Measurements from ENCODE around the gene MSL2.
"Not testable (repeated sequence)": the region's sequence is repeated elsewhere in the genome, so short reads cannot be mapped to it uniquely, and the experiment has no call there.

The MSL2 gene

DNA sequence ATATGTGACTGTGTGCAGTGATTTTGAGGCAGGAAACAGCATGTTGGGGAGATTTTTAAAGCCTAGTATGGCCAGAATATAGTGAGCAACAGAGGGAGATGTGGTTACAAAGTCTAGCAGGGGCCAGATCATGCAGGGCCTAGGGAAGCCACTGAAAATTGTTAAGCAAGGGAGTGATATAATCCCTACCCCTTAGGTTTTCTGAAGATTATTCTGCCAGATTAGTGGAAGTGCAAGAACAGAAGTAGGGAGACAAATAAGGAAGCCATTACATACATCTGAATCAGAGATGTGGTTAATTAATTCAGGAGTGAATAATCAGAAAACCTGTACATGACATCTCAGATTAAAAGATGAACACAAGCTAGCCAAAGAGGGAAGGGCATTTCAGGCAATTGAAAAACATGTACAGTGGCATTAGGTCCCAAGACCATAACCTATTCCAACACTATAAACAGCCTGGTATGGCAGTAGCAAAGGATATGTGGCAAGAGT lies 54.8 kb downstream of the MSL2 start:
- peak; percentile 38 for DNase-seq

- DNase-seq = no peak
Observed at GRCh38 chr3:136136454-136136853, 59.7 kb downstream of the MSL2 start.

DNA sequence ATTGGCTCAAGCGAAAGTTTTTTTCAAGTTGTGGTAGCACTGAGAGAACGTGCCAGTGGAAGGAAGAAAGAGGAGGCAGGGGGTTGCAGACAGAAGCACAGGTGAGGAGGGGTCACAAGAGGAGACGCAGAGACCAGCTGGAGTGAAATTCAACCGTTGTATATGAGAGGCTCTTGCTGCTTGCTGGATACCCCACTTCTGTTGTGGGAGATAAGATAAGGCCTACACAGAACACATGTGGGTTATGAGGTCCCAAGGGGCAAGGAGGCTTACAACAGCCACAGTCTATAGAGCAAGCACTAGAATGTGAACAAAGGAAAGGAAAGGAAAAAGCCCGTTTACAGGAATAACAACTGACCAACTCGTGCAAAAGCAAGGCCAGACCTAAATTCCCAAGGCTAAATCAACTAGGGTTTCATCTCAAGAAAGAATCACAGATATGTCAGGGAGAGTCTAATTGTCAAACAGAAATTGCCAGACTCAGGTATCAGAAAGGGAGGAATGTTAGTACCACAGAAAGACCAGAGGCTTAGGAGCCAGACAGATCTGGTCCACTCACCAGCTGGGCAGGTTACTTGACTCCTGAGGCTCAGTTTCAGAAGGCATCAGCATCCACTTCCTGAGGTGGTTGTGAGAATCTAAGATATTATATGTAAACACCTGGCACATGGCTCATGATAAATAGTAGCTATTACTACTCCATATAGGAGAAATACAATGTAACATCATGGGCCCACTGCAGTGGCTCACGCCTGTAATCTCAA lies 60.9 kb downstream of the MSL2 start:
- no peak for DNase-seq

- DNase-seq = no peak
Observed at GRCh38 chr3:136134091-136134490, 62.0 kb downstream of the MSL2 start.

GRCh38 chr3:136131647-136132046 lies 64.5 kb downstream of the MSL2 start:
- not testable (repeated sequence) for DNase-seq

DNA sequence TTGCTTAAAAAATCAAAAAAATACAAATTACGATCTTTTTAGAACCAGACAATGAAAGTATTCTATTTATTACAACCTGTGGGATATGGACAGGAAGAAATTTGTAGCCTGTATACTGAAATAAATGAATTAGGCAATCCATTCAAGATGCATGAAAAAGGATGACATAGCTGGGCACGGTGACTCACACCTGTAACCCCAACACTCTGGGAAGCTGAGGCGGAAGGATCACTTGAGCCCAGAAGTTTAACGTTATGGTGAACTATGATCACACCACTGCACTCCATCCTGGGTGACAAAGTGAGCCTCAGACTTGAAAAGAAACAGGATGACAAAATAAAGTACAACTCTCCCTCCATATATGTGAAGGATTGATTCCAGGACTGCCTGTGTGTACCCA lies 74.1 kb downstream of the MSL2 start:
- DNase-seq = no peak

- DNase-seq = no peak
Observed at GRCh38 chr3:136120373-136121348, 75.5 kb downstream of the MSL2 start.

- DNase-seq = not testable (repeated sequence)
Observed at GRCh38 chr3:136119783-136120182, 76.4 kb downstream of the MSL2 start.

DNA sequence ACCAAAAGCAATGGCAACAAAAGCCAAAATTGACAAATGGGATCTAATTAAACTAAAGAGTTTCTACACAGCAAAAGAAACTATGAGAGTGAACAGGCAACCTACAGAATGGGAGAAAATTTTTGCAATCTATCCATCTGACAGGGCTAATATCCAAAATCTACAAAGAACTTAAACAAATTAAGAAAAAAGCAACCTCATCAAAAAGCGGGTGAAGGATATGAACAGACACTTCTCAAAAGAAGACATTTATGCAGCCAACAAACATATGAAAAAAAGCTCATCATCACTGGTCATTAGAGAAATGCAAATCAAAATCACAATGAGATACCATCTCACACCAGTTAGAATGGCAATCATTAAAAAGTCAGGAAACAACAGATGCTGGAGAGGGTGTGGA lies 76.8 kb downstream of the MSL2 start:
- DNase-seq = not testable (repeated sequence)

DNA sequence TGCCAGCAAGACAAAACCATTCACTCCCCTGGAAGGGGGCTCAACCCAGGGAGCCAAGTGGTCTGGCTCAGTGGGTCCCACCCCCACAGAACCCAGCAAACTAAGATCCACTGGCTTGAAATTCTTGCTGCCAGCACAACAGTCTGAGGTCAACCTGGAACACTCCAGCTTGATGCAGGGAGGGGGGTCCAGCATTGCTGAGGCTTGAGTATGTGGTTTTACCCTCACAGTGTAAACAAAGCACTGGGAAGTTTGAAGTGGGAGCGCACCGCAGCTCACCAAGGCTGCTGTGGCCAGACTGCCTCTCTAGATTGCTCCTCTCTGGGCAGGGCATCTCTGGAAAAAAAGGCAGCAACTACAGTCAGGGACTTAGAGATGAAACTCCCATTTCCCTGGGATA lies 81.7 kb downstream of the MSL2 start:
- no peak for DNase-seq

GRCh38 chr3:136110481-136110880 lies 85.7 kb downstream of the MSL2 start:
- no peak for DNase-seq

DNA sequence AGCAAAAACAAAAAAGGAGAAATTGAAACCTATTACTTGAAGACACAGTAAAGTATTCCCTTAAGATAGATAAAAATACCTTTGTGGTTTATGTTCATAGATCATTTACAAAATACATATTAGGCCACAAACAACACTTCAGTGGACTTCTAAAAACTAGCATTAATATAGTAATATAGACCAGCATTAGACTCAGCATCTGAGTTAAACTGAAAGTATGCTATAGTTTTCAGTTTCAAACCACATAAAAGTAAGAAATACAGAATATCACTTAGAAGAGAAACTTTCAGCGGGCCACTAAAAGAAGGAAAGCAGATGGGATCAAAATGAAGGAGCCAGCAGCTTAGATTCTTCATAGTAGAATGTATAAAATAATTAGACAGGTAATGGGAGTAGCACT lies 86.6 kb downstream of the MSL2 start:
- no peak for DNase-seq

GRCh38 chr3:136106101-136106500 lies 90.0 kb downstream of the MSL2 start:
- no peak for DNase-seq

GRCh38 chr3:136105044-136105443 lies 91.1 kb downstream of the MSL2 start:
- DNase-seq = no peak

Measured in MV-4-11 (cell line).